K562 (cell line): Measurements from ENCODE around the gene SGSM2. TPM values are rescaled to one million over a fixed set of nuclear protein-coding genes. Genes with fewer than 3 reads are reported as not detected.

Experiments
- CBX8 ChIP-seq: fragments of 200-600 bp; sonication (generic); IDR thresholded peaks from 2 replicates; pipeline ENCODE4 v1.6.1; 2012; ENCODE audit warnings: borderline replicate concordance, mixed run types, low read depth, mild to moderate bottlenecking, moderate library complexity, mixed read lengths, low read length, control low read depth, inconsistent platforms; ENCODE audit not compliant: poor library complexity, severe bottlenecking; ENCODE audit errors: extremely low read depth
- DIDO1 ChIP-seq: fragments of 450-650 bp; IDR thresholded peaks from 2 replicates; pipeline ENCODE4 v1.6.1; 2016; ENCODE audit warnings: low read depth, missing biosample characterization, missing genetic modification characterization
- FIP1L1 ChIP-seq: fragments of 200-400 bp; formaldehyde crosslinking; IDR thresholded peaks from 2 replicates; pipeline ENCODE4 v1.6.1; 2018; ENCODE audit warnings: mild to moderate bottlenecking, low read depth, low read length; ENCODE audit not compliant: poor library complexity, severe bottlenecking
- GABPB1 ChIP-seq: sonication (generic); formaldehyde crosslinking; IDR thresholded peaks from 2 replicates; pipeline ENCODE4 v1.8.0; 2022; ENCODE audit warnings: mild to moderate bottlenecking, missing genetic modification reagents
- NONO ChIP-seq, 2 experiments: fragments of 200-400 bp in 1 of 2; fragments of 450-650 bp in 1 of 2; formaldehyde crosslinking in 1 of 2; IDR thresholded peaks; 2 replicates each; pipeline ENCODE4 v1.6.1; 2017; ENCODE audit warnings: low read depth in 2 of 2, mild to moderate bottlenecking in 2 of 2, moderate library complexity in 2 of 2, low read length in 1 of 2
- NR2F6 ChIP-seq: fragments of 450-650 bp; formaldehyde crosslinking; IDR thresholded peaks from 2 replicates; pipeline ENCODE4 v1.4.0; 2020; ENCODE audit warnings: mild to moderate bottlenecking
- PRMT5 ChIP-seq: sonication (generic); formaldehyde crosslinking; IDR thresholded peaks from 2 replicates; pipeline ENCODE4 v1.5.0; 2020; ENCODE audit warnings: missing genetic modification reagents
- TEAD1 ChIP-seq, 2 experiments: fragments of 450-650 bp in 1 of 2; sonication (generic) in 1 of 2; formaldehyde crosslinking; IDR thresholded peaks; 2 replicates each; pipeline versions ENCODE4 v1.4.0 to v1.8.0; 2020 to 2022; ENCODE audit warnings: mild to moderate bottlenecking in 2 of 2, missing genetic modification reagents in 1 of 2
- TFAP4 ChIP-seq: sonication (generic); formaldehyde crosslinking; IDR thresholded peaks from 2 replicates; pipeline ENCODE4 v1.8.0; 2022; ENCODE audit warnings: missing genetic modification reagents, mild to moderate bottlenecking, moderate library complexity, borderline replicate concordance
- TRIM24 ChIP-seq, 2 experiments: fragments of 450-650 bp; IDR thresholded peaks; 2 replicates each; pipeline ENCODE4 v1.6.1; 2016
- ZBTB49 ChIP-seq: sonication (generic); formaldehyde crosslinking; IDR thresholded peaks from 2 replicates; pipeline ENCODE4 v1.8.0; 2022; ENCODE audit warnings: missing genetic modification reagents, mild to moderate bottlenecking, borderline replicate concordance
- ZNF197 ChIP-seq: fragments of 200-800 bp; sonication (Bioruptor generic); IDR thresholded peaks from 2 replicates; pipeline ENCODE4 v1.6.1; 2016; ENCODE audit warnings: low read depth, missing genetic modification characterization, missing compliant biosample characterization
- ZNF354B ChIP-seq: fragments of 250-450 bp; sonication (Bioruptor Pico); IDR thresholded peaks from 2 replicates; pipeline ENCODE4 v1.4.0; 2020
- ZNF449 ChIP-seq: fragments of 250-450 bp; sonication (Bioruptor Pico); IDR thresholded peaks from 2 replicates; pipeline ENCODE4 v1.8.0; 2022; ENCODE audit warnings: moderate library complexity, mild to moderate bottlenecking, inconsistent platforms
- ZNF778 ChIP-seq: fragments of 450-650 bp; formaldehyde crosslinking; IDR thresholded peaks from 2 replicates; pipeline ENCODE4 v1.4.0; 2020; ENCODE audit warnings: mild to moderate bottlenecking, moderate library complexity
- polyA plus RNA-seq, 8 experiments: library from polyadenylated mRNA; depleted of rRNA in 4 of 8; stranded (reverse) in 5 of 8; unstranded in 3 of 8; fragments of >200 nt; fragmentation: Nextera tagmentation in 2 of 8; fragmentation: Illumina TruSeq in 1 of 8; extraction: Ambion mirVana in 2 of 8; extraction: Trizol in 1 of 8; gene quantifications; 2 replicates each; pipeline versions ENCODE4 v1.2.1 to v1.2.3, GENCODE V29; 2011 to 2014; ENCODE audit warnings: inconsistent platforms in 1 of 8, missing spikeins in 1 of 8
- total RNA-seq, 7 experiments: library from RNA; depleted of rRNA in 6 of 7; stranded (reverse); fragments of >200 nt in 6 of 7; fragmentation: Illumina TruSeq in 2 of 7; extraction: Trizol in 2 of 7; gene quantifications; 2 replicates each; pipeline versions ENCODE4 v1.2.1 to v1.2.3, GENCODE V29; 2011 to 2021; ENCODE audit warnings: low replicate concordance in 1 of 7
- TF ChIP-seq, protein P1 (sequence below): IDR thresholded peaks from 3 replicates; pipeline ENCODE4 v1.6.1; 2011; ENCODE audit warnings: borderline replicate concordance, mild to moderate bottlenecking; ENCODE audit not compliant: insufficient read length, insufficient read depth
- TF ChIP-seq, protein P2 (sequence below), 2 experiments: fragments of 200-800 bp in 1 of 2; sonication (Bioruptor generic) in 1 of 2; sonication (generic) in 1 of 2; formaldehyde crosslinking in 1 of 2; IDR thresholded peaks in 1 of 2; conservative IDR thresholded peaks in 1 of 2; 2 replicates each; pipeline versions ENCODE4 v1.5.0 to v1.6.1; 2016 to 2020; ENCODE audit warnings: missing compliant biosample characterization in 1 of 2, missing genetic modification characterization in 1 of 2, missing genetic modification reagents in 1 of 2
- TF ChIP-seq, protein P3 (sequence below): sonication (generic); formaldehyde crosslinking; IDR thresholded peaks from 2 replicates; pipeline ENCODE4 v1.8.1; 2023; ENCODE audit warnings: mild to moderate bottlenecking, missing genetic modification reagents, moderate library complexity

Gene SGSM2
- total and polyA plus RNA-seq, 9 of the 15 experiments (the other 6 are each of a cell fraction or from before 2014, with no cell fraction given): 0.20 to 26.3 (median 14.8) TPM

DNA sequence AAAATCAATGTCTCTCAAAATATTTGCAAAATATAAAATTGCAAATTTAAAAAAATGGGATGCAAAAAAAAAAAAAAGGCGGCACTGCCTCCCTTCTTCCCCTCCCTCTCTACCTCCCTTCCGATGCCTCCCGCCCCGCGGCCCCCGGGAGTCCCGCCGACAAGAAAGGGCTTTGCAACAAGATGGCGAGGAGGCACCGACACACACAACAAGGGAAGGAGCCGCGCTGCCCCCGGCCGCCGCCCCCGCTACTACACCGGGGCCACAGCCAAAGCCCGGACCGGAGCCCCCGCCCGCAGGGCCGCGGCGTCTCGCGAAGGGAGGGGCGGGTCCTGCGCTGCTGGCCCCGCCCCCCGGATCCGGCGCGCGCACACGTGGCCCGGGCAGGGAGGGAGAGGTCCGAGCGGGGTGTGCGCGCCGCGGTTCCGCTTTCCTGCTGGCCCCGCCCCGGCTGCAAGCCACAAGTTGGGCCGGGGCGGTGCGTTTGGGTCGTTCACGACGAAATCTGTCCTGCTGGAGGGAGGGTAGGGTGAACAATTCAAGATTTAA lies 63.6 kb downstream of the SGSM2 start, which contains the start of gene MNT (continued):
- TF ChIP-seq, protein P1, sequence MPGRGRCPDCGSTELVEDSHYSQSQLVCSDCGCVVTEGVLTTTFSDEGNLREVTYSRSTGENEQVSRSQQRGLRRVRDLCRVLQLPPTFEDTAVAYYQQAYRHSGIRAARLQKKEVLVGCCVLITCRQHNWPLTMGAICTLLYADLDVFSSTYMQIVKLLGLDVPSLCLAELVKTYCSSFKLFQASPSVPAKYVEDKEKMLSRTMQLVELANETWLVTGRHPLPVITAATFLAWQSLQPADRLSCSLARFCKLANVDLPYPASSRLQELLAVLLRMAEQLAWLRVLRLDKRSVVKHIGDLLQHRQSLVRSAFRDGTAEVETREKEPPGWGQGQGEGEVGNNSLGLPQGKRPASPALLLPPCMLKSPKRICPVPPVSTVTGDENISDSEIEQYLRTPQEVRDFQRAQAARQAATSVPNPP: no peak
- TF ChIP-seq NONO (IDR thresholded peaks at IDR 0.05; ENCODE audit: low read depth in 2 of 2, low read length in 1 of 2) (peak in 1 of 2 experiments; percentile 45; a peak in 1 of 4 replicates), ZNF449 (CRISPR knock-in tag) (no peak), TFAP4 (no peak), DIDO1 (tag) (no peak), ZNF197 (CRISPR knock-in tag) (no peak), ZNF354B (CRISPR knock-in tag) (no peak), ZBTB49 (CRISPR knock-in tag) (no peak), CBX8 (no peak), ZNF778 (CRISPR knock-in tag) (no peak), TEAD1 (CRISPR knock-in tag; IDR thresholded peaks at IDR 0.05) (no peak), GABPB1 (CRISPR knock-in tag) (no peak), FIP1L1 (peak; percentile 37), PRMT5 (no peak), TRIM24 (IDR thresholded peaks at IDR 0.05) (no peak), NR2F6 (CRISPR knock-in tag) (no peak)
- TF ChIP-seq, protein P2, sequence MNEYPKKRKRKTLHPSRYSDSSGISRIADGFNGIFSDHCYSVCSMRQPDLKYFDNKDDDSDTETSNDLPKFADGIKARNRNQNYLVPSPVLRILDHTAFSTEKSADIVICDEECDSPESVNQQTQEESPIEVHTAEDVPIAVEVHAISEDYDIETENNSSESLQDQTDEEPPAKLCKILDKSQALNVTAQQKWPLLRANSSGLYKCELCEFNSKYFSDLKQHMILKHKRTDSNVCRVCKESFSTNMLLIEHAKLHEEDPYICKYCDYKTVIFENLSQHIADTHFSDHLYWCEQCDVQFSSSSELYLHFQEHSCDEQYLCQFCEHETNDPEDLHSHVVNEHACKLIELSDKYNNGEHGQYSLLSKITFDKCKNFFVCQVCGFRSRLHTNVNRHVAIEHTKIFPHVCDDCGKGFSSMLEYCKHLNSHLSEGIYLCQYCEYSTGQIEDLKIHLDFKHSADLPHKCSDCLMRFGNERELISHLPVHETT (CRISPR knock-in tag; conservative IDR thresholded peaks at IDR 0.05 in 1 of 2, IDR thresholded peaks at IDR 0.05 in 1 of 2): peak in 1 of 2 experiments; percentile 52; a peak in 1 of 4 replicates
- TF ChIP-seq, protein P3, sequence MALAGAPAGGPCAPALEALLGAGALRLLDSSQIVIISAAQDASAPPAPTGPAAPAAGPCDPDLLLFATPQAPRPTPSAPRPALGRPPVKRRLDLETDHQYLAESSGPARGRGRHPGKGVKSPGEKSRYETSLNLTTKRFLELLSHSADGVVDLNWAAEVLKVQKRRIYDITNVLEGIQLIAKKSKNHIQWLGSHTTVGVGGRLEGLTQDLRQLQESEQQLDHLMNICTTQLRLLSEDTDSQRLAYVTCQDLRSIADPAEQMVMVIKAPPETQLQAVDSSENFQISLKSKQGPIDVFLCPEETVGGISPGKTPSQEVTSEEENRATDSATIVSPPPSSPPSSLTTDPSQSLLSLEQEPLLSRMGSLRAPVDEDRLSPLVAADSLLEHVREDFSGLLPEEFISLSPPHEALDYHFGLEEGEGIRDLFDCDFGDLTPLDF (CRISPR knock-in tag): no peak
